ENCODE data around the gene MYZAP. TPM values are rescaled to one million over a fixed set of nuclear protein-coding genes. Genes with fewer than 3 reads are reported as not detected.

The MYZAP gene
- total and polyA plus RNA-seq, 2 of the 4 experiments (the other 2 are of a cell fraction) = not detected

GRCh38 chr15:57599296-57599810, 7.6 kb downstream of the MYZAP start:
- intact Hi-C loops (cut with micrococcal nuclease) (no loop called here), in situ Hi-C loops (cut with MboI; ENCODE audit: low sequenced_read_pairs) (no loop called here), dilution Hi-C loops (cut with HindIII; ENCODE audit: low sequenced_read_pairs, unreplicated experiment) (no loop called here)
- CTCF ChIA-PET = no interaction called here
- TF ChIP-seq RAD21 (IDR thresholded peaks at IDR 0.05; ENCODE audit: low read length) (no peak), RFX5 (IDR thresholded peaks at IDR 0.05; ENCODE audit: low read depth, low read length) (no peak)
- TF ChIP-seq, protein P1, sequence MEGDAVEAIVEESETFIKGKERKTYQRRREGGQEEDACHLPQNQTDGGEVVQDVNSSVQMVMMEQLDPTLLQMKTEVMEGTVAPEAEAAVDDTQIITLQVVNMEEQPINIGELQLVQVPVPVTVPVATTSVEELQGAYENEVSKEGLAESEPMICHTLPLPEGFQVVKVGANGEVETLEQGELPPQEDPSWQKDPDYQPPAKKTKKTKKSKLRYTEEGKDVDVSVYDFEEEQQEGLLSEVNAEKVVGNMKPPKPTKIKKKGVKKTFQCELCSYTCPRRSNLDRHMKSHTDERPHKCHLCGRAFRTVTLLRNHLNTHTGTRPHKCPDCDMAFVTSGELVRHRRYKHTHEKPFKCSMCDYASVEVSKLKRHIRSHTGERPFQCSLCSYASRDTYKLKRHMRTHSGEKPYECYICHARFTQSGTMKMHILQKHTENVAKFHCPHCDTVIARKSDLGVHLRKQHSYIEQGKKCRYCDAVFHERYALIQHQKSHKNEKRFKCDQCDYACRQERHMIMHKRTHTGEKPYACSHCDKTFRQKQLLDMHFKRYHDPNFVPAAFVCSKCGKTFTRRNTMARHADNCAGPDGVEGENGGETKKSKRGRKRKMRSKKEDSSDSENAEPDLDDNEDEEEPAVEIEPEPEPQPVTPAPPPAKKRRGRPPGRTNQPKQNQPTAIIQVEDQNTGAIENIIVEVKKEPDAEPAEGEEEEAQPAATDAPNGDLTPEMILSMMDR (conservative IDR thresholded peaks at IDR 0.05; ENCODE audit: low read depth, low read length) = no peak
- Histone ChIP-seq H3K9me3 (ENCODE audit: control insufficient read depth, insufficient read depth, low read length) (no peaks in the 10 kb centered on the region), H3K14ac (replicated peaks; ENCODE audit: low read depth, low read length) (no peak overlapping the region), H3K79me1 (ENCODE audit: low read depth in 1 of 2, low read length in 2 of 2) (no peaks in the 10 kb centered on the region), H3K4me1 (ENCODE audit: control insufficient read depth, insufficient read depth, low read length) (no peaks in the 10 kb centered on the region), H4K91ac (ENCODE audit: insufficient read depth, low read depth, low read length) (no peak overlapping the region), H4K20me1 (ENCODE audit: insufficient read depth, low read length) (no peaks in the 10 kb centered on the region), H2AK9ac (replicated peaks; ENCODE audit: low read depth, low read length, poor library complexity) (no peak overlapping the region), H4K5ac (ENCODE audit: low read depth, low read length) (no peak overlapping the region), H3K9me1 (ENCODE audit: insufficient read depth, low read length) (no peaks in the 10 kb centered on the region), H3K18ac (ENCODE audit: low read depth, low read length) (no peak overlapping the region), H3K9ac (ENCODE audit: low read depth, low read length) (no peak overlapping the region), H3K4ac (ENCODE audit: low read depth, low read length) (no peak overlapping the region), H3K4me3 (ENCODE audit: insufficient read depth, low read depth, low read length) (no peak overlapping the region), H4K8ac (ENCODE audit: low read depth in 2 of 2, low read length in 2 of 2) (no peak overlapping the region), H3K56ac (ENCODE audit: extremely low read depth, insufficient read depth, low read length) (no peak overlapping the region), H3K27me3 (ENCODE audit: control insufficient read depth, insufficient read depth, low read length) (peaks cover 9% of the 10 kb centered on the region), H3K27ac (ENCODE audit: insufficient read depth, low read length) (no peak overlapping the region), H2BK15ac (ENCODE audit: low read depth, low read length) (no peak overlapping the region), H2BK20ac (ENCODE audit: low read depth, low read length) (no peak overlapping the region), H2AK5ac (ENCODE audit: low read depth, low read length) (no peak overlapping the region), H3K23ac (ENCODE audit: low read depth, low read length) (no peak overlapping the region), H3K4me2 (ENCODE audit: low read depth, low read length) (no peak overlapping the region), H2AFZ (replicated peaks; ENCODE audit: low read length, poor library complexity) (no peak overlapping the region), H2BK120ac (ENCODE audit: low read depth, low read length) (no peak overlapping the region), H2BK5ac (ENCODE audit: low read depth, low read length, poor library complexity, severe bottlenecking) (no peak overlapping the region), H3K36me3 (ENCODE audit: control insufficient read depth, insufficient read depth, low read length) (no peaks in the 10 kb centered on the region)
- POLR2A ChIA-PET (ENCODE audit: unreplicated experiment) = no interaction called here
- BruUV-seq (replicated peaks) = no TSS peak
- no peak for ATAC-seq (ENCODE audit: low read depth)
- DNase-seq = no peak
- WGBS, 2 experiments (ENCODE audit: extremely low coverage in 2 of 2, insufficient read length in 1 of 2) = 80% methylated on average over 5 of the region's 10 CpGs; no CpG with 5 or more reads in 1 of the 2 experiments
